ENCODE data around the gene SERPINF2.

SERPINF2 gene

GRCh38 chr17:1716076-1716911 is 26.4 kb upstream of the SERPINF2 start (continued):
- TF ChIP-seq ZNF423 (tag by site-specific recombination; IDR thresholded peaks at IDR 0.05) (0 out of 2 replicates have a peak, but pooled peaks have one; percentile 27), HIC1 (tag by site-specific recombination; IDR thresholded peaks at IDR 0.05) (0 out of 2 replicates have a peak, but pooled peaks have one; percentile 10), ZNF596 (tag by site-specific recombination; IDR thresholded peaks at IDR 0.05) (no peak), IKZF3 (tag by site-specific recombination; IDR thresholded peaks at IDR 0.05) (0 out of 2 replicates have a peak, but pooled peaks have one; percentile 90), ZNF677 (tag by site-specific recombination; IDR thresholded peaks at IDR 0.05) (no peak), ZBTB6 (tag by site-specific recombination; IDR thresholded peaks at IDR 0.05) (peak; percentile 87), ZIC2 (tag by site-specific recombination; IDR thresholded peaks at IDR 0.05) (no peak), ZNF548 (tag by site-specific recombination; IDR thresholded peaks at IDR 0.05) (no peak), ZNF629 (tag by site-specific recombination; IDR thresholded peaks at IDR 0.05) (peak; percentile 99), ZFP37 (tag by site-specific recombination; IDR thresholded peaks at IDR 0.05) (no peak), ZNF830 (tag by site-specific recombination; IDR thresholded peaks at IDR 0.05; ENCODE audit: low read depth) (no peak), ZNF174 (tag by site-specific recombination; IDR thresholded peaks at IDR 0.05) (no peak), ZXDB (tag by site-specific recombination; IDR thresholded peaks at IDR 0.05) (peak; percentile 34; the same call in 1 of the 2 replicates), ZFHX2 (tag by site-specific recombination; conservative IDR thresholded peaks at IDR 0.05) (peak; percentile 82), WT1 (tag by site-specific recombination; IDR thresholded peaks at IDR 0.05) (no peak), ZBTB1 (tag by site-specific recombination; IDR thresholded peaks at IDR 0.05) (no peak), ZNF280C (tag by site-specific recombination; IDR thresholded peaks at IDR 0.05) (no peak), HOXA7 (CRISPR knock-in tag; IDR thresholded peaks at IDR 0.05; ENCODE audit: borderline replicate concordance) (no peak), ZNF324 (tag by site-specific recombination; IDR thresholded peaks at IDR 0.05) (peak; percentile 38; the same call in 1 of the 2 replicates), ZNF335 (tag by site-specific recombination; conservative IDR thresholded peaks at IDR 0.05) (peak; percentile 99), ZNF624 (tag by site-specific recombination; IDR thresholded peaks at IDR 0.05) (no peak), PRDM1 (tag by site-specific recombination; IDR thresholded peaks at IDR 0.05) (peak; percentile 90), TSHZ1 (tag by site-specific recombination; IDR thresholded peaks at IDR 0.05; ENCODE audit: borderline replicate concordance) (no peak), OSR2 (tag by site-specific recombination; IDR thresholded peaks at IDR 0.05) (no peak)
- TF ChIP-seq, protein P1, sequence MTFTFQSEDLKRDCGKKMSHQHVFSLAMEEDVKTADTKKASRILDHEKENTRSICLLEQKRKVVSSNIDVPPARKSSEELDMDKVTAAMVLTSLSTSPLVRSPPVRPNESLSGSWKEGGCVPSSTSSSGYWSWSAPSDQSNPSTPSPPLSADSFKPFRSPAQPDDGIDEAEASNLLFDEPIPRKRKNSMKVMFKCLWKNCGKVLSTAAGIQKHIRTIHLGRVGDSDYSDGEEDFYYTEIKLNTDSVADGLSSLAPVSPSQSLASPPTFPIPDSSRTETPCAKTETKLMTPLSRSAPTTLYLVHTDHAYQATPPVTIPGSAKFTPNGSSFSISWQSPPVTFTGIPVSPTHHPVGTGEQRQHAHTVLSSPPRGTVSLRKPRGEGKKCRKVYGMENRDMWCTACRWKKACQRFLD (tag by site-specific recombination; IDR thresholded peaks at IDR 0.05), result peak; percentile 99
